Sigmoid colon (tissue), 7 donors: ENCODE results near the gene IL17RA. TPM values are rescaled to one million over a fixed set of nuclear protein-coding genes. Genes with fewer than 3 reads are reported as not detected.

Source experiments
- DNase-seq: peaks from one replicate; pipeline ENCODE4 v3.0.0-alpha.2; 2019
- H3K27ac ChIP-seq, 4 donors: fragments of 200-600 bp; sonication (generic); one replicate each; pipeline ENCODE4 v1.5.1; 2016 to 2019; ENCODE audit warnings: mild to moderate bottlenecking in 1 of 4
- H3K27me3 ChIP-seq, 3 donors: fragments of 200-600 bp; sonication (generic); one replicate each; pipeline ENCODE4 v1.5.1; 2019; ENCODE audit warnings: mild to moderate bottlenecking in 1 of 3
- H3K36me3 ChIP-seq, 4 donors: fragments of 200-600 bp; sonication (generic); one replicate each; pipeline ENCODE4 v1.5.1; 2016 to 2019
- H3K4me1 ChIP-seq, 4 donors: fragments of 200-600 bp; sonication (generic); one replicate each; pipeline ENCODE4 v1.5.1; 2017 to 2019
- H3K4me3 ChIP-seq, 4 donors: fragments of 200-600 bp; sonication (generic); one replicate each; pipeline ENCODE4 v1.5.1; 2017 to 2019; ENCODE audit warnings: mild to moderate bottlenecking in 2 of 4, moderate library complexity in 1 of 4
- H3K9me3 ChIP-seq, 4 donors: fragments of 200-600 bp in 3 of 4; sonication (generic) in 3 of 4; one replicate each; pipeline versions ENCODE4 v1.5.1 to v1.6.1; 2013 to 2019
- EP300 ChIP-seq, 4 donors: sonication (generic); formaldehyde crosslinking; IDR thresholded peaks; one replicate each; pipeline ENCODE4 v1.6.1; 2017; ENCODE audit warnings: antibody characterized with exemption in 4 of 4
- POLR2A ChIP-seq, 2 donors: fragments of 450-650 bp; IDR thresholded peaks; one replicate each; pipeline ENCODE4 v1.6.1; 2016; ENCODE audit warnings: antibody characterized with exemption in 2 of 2, mild to moderate bottlenecking in 2 of 2, moderate library complexity in 2 of 2
- POLR2AphosphoS5 ChIP-seq, 4 donors: sonication (generic); formaldehyde crosslinking; IDR thresholded peaks; one replicate each; pipeline ENCODE4 v1.6.1; 2017; ENCODE audit warnings: antibody characterized with exemption in 4 of 4
- WGBS, 2 donors: extraction: QIAGEN DNeasy Blood & Tissue Kit; methylation state at CpG; one replicate each; pipeline ENCODE4 v1.1.7; 2013; 5-methylcytosine and 5-hydroxymethylcytosine counted together
- intact Hi-C: fragments of 100-400 bp; cut with DNase I; formaldehyde crosslinking; loops from one replicate; pipeline ENCODE4 v1.15.1; 2023
- polyA plus RNA-seq, 3 donors: library from polyadenylated mRNA; stranded (reverse); fragments of 200-250 nt; gene quantifications; one replicate each; pipeline ENCODE4 v1.2.3, GENCODE V29; 2013
- total RNA-seq, 4 donors: library from RNA; depleted of rRNA; stranded (reverse); fragments of >200 nt; gene quantifications; one replicate each; pipeline ENCODE4 v1.1.0, GENCODE V29; 2016
- TF ChIP-seq, protein P1 (sequence below), 4 experiments: fragments of 450-650 bp in 3 of 4; fragments of 200-600 bp in 1 of 4; IDR thresholded peaks; one replicate each; pipeline ENCODE4 v1.5.1; 2016 to 2019; ENCODE audit warnings: antibody characterized with exemption in 4 of 4, mild to moderate bottlenecking in 3 of 4, moderate library complexity in 2 of 4
- donor health status: healthy with polysubstance abuse.
- donor health status: Bipolar disorder and iron deficiency.
- donor health status: healthy.

Gene IL17RA
- total and polyA plus RNA-seq, 7 donors, result 1.2 to 10.4 (median 8.2) TPM

DNA sequence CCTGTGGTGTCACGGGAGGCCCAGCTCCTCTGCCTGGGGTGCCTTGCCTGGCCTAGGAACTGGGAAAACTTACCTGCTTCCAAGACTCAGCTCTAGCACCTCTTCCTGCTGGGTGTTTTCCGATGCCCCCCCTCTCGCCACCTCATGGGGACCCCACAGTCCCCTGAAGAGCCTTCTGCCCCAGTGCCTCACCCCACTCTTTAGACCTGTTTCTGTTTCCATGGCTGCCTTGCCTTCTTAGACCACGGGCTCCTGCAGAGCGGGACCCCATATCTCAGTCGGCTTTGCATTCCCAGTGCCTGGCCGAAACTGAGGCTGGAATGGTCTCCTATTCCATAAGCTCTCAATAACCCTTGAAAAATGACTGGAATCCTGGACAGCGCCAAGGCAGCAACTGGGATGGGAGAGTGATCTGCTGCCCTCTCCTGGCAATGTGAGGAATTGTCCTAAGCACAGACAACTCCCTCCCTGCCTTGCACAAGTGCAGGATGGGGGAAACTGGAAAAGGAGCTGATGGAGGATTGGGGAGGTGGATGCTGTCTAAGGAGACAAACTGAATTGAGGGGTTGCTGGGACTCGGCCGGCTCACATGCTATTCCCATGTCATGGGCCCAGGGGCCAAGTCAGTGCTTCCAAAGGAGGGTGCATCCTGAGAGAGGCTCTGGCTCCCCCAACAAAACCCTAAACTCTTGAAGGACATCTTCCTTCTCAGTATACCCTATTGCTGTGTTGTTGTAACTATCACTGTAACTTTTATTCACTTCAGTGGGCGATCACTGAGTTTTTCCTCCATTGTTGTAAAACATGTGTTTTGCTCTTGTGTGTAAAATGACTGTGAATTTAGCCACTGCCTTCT lies 26.6 kb upstream of the IL17RA start:
- peak; percentile 74 for DNase-seq
- no peak overlapping the region for H3K27ac ChIP-seq
- WGBS, 2 donors, result 31 to 34% methylated on average over 11 of the region's 11 CpGs
- no peaks in the 10 kb centered on the region for H3K9me3 ChIP-seq
- TF ChIP-seq, protein P1, sequence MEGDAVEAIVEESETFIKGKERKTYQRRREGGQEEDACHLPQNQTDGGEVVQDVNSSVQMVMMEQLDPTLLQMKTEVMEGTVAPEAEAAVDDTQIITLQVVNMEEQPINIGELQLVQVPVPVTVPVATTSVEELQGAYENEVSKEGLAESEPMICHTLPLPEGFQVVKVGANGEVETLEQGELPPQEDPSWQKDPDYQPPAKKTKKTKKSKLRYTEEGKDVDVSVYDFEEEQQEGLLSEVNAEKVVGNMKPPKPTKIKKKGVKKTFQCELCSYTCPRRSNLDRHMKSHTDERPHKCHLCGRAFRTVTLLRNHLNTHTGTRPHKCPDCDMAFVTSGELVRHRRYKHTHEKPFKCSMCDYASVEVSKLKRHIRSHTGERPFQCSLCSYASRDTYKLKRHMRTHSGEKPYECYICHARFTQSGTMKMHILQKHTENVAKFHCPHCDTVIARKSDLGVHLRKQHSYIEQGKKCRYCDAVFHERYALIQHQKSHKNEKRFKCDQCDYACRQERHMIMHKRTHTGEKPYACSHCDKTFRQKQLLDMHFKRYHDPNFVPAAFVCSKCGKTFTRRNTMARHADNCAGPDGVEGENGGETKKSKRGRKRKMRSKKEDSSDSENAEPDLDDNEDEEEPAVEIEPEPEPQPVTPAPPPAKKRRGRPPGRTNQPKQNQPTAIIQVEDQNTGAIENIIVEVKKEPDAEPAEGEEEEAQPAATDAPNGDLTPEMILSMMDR (IDR thresholded peaks at IDR 0.05), result peak in 3 of 4 experiments; percentile 65 to 87 (median 79)
- no peak for TF ChIP-seq POLR2AphosphoS5 (IDR thresholded peaks at IDR 0.05)
- H3K4me3 ChIP-seq, result no peak overlapping the region
- intact Hi-C loops, result loop anchor here (2.0 kb wide), 1 partner anchor 141 kb away; no protein-coding TSS in a partner anchor
- peaks cover 0 to 4% (median 0%) of the 10 kb centered on the region in 4 donors for H3K4me1 ChIP-seq
- H3K36me3 ChIP-seq, result no peaks in the 10 kb centered on the region
- peaks cover 0 to 5% (median 0%) of the 10 kb centered on the region in 3 donors for H3K27me3 ChIP-seq

DNA sequence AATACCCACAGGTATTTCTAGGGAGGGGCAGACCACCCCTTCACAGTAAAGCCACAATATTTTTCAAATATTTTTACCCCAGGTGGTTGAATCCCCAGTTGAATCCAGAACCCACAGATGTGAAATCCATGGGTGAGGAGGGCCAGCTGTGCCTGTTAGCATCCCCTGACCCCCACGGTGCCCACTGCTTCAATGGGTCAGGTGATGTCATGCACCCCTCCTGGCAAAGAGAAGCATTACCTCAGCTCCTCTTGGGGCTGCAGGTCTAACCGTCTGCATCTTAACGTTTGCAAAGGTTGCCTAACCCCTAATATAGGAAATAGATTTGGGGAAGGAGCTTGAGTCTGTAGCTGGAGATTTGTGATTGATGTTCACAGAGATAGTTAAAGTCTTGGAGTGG lies 24.7 kb upstream of the IL17RA start:
- TF ChIP-seq, protein P1 (IDR thresholded peaks at IDR 0.05), result no peak
- TF ChIP-seq POLR2AphosphoS5 (IDR thresholded peaks at IDR 0.05), result no peak
- no peaks in the 10 kb centered on the region for H3K9me3 ChIP-seq
- no peak overlapping the region for H3K4me3 ChIP-seq
- no peaks in the 10 kb centered on the region for H3K36me3 ChIP-seq
- 43 to 48% methylated on average over 3 of the region's 3 CpGs for WGBS, 2 donors
- no peak overlapping the region for H3K27ac ChIP-seq
- intact Hi-C loops, result no loop called here
- DNase-seq, result no peak
- H3K27me3 ChIP-seq, result peaks cover 0 to 5% (median 0%) of the 10 kb centered on the region in 3 donors
- H3K4me1 ChIP-seq, result peaks cover 0 to 12% (median 4%) of the 10 kb centered on the region in 4 donors

DNA sequence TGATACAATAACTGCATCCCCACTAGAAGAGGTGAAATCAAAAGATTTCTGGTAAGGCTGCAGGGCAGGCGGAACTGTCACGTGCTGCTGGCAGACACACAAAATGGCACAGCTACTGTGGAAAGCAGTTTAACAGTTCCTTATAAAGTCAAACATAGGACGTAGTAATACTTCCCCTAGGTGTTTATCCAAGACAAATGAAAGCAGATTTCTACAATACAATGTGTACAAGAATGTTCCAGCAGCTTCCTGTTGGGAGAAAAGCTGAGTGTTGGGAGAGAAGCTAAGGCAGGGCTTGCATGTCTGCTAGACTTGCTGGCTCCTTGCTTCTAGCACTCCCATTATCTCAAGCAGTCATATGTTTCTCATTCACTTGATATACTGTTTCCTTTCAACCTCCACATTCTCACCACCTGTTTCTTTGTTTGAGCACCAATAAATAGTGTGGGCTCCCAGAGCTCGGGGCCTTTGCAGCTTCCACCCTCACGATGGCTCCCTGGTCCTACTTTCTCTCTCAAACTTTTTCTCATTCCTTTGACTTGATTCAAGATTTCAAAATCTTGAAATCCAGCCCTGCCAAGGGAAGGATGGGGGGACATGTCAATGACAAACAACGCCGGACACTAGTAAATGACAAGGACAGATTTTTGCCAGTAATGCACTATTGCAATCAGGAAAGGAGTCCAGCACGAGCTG lies 21.2 kb upstream of the IL17RA start:
- DNase-seq, result no peak
- Histone ChIP-seq H3K27ac (peak overlapping the region in 2 of 4 donors; percentile 22 to 34), H3K27me3 (peaks cover 0 to 5% (median 0%) of the 10 kb centered on the region in 3 donors), H3K4me1 (peaks cover 0 to 9% (median 4%) of the 10 kb centered on the region in 4 donors), H3K4me3 (no peak overlapping the region), H3K36me3 (no peaks in the 10 kb centered on the region), H3K9me3 (no peaks in the 10 kb centered on the region)
- peak in 2 of 4 donors; percentile 11 to 48 for TF ChIP-seq POLR2AphosphoS5 (IDR thresholded peaks at IDR 0.05)
- TF ChIP-seq EP300 (IDR thresholded peaks at IDR 0.05), result no peak
- intact Hi-C loops, result no loop called here
- 41 to 46% methylated on average over 8 of the region's 8 CpGs for WGBS, 2 donors

DNA sequence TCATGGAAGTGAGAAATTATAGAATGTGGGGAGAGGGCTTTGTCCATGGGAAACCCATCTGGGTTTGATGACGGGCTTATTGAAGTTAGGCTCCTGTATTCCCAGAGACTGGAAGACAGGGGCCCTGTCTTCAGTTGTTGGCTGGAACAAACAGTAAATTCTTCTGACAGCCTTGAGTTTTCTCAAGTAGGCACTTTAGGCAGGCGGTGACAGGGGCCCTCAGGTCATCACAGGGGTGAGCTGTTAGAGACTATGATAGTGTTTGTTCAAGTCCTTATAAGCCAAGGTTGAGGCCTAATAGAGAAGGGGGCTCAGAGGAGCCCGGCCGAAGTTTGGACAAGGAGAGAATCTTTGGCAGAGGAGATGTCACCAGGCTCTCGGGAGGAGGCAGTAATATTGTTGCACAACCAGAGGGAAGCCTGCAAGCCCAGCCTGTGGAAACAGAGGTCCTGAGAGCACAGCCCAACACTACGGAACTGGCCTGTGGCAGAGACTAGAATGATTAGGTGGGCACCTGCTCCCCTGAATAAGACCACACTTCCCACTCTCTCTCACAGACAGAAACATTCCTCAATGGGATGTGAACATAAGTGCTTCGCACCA lies 20.2 kb upstream of the IL17RA start:
- TF ChIP-seq POLR2A (IDR thresholded peaks at IDR 0.05), result no peak
- TF ChIP-seq, protein P1 (IDR thresholded peaks at IDR 0.05), result no peak
- TF ChIP-seq POLR2AphosphoS5 (IDR thresholded peaks at IDR 0.05), result no peak
- TF ChIP-seq EP300 (IDR thresholded peaks at IDR 0.05), result no peak
- intact Hi-C loops, result no loop called here
- H3K4me1 ChIP-seq, result peaks cover 0 to 9% (median 4%) of the 10 kb centered on the region in 4 donors
- 85 to 90% methylated on average over 7 of the region's 7 CpGs for WGBS, 2 donors
- H3K27ac ChIP-seq, result no peak overlapping the region
- H3K27me3 ChIP-seq, result peaks cover 0 to 5% (median 0%) of the 10 kb centered on the region in 3 donors
- H3K9me3 ChIP-seq, result no peaks in the 10 kb centered on the region
- no peak for DNase-seq
- no peak overlapping the region for H3K4me3 ChIP-seq
- H3K36me3 ChIP-seq, result no peaks in the 10 kb centered on the region

DNA sequence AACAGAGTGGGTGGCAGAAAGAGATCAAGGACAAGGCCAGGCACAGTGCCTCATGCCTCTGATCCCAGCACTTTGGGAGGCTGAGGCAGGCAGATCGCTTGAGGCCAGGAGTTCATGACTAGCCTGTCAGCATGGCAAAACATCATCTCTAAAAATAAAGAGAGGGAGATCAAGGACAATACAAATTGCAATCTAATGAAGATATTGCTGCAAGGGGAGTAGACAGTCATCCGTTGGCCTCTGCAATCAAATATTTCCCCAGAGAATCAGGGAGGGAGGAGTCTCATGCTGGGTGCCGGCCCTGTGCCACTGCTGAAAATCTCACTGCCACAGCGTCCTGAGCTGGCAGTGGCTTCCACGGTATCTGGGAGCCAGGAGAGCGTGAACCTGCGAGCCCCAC lies 19.4 kb upstream of the IL17RA start:
- Histone ChIP-seq H3K27ac (no peak overlapping the region), H3K4me3 (no peak overlapping the region), H3K27me3 (peaks cover 0 to 5% (median 0%) of the 10 kb centered on the region in 3 donors), H3K4me1 (peaks cover 0 to 9% (median 4%) of the 10 kb centered on the region in 4 donors), H3K9me3 (no peaks in the 10 kb centered on the region), H3K36me3 (no peaks in the 10 kb centered on the region)
- TF ChIP-seq, protein P1 (IDR thresholded peaks at IDR 0.05), result no peak
- TF ChIP-seq EP300 (IDR thresholded peaks at IDR 0.05), result no peak
- no peak for TF ChIP-seq POLR2A (IDR thresholded peaks at IDR 0.05)
- TF ChIP-seq POLR2AphosphoS5 (IDR thresholded peaks at IDR 0.05), result no peak
- 55 to 82% methylated on average over 7 of the region's 7 CpGs for WGBS, 2 donors
- DNase-seq, result no peak
- intact Hi-C loops, result no loop called here
